HepG2 (cell line): ENCODE data around the gene LAMTOR2. TPM values are rescaled to one million over a fixed set of nuclear protein-coding genes. Genes with fewer than 3 reads are reported as not detected.

Experiments used
- E2F2 ChIP-seq: sonication (generic); formaldehyde crosslinking; IDR thresholded peaks from 2 replicates; pipeline ENCODE4 v1.4.0; 2020; ENCODE audit warnings: missing genetic modification reagents, borderline replicate concordance
- ESRRA ChIP-seq: sonication (generic); formaldehyde crosslinking; IDR thresholded peaks from 2 replicates; pipeline ENCODE4 v1.5.1; 2020; ENCODE audit warnings: mild to moderate bottlenecking, low read depth, missing genetic modification reagents
- KAT8 ChIP-seq: IDR thresholded peaks from 2 replicates; pipeline ENCODE4 v1.6.1; 2016; ENCODE audit warnings: missing genetic modification reagents, missing compliant biosample characterization
- MIXL1 ChIP-seq: IDR thresholded peaks from 2 replicates; pipeline ENCODE4 v1.6.1; 2016
- NAIF1 ChIP-seq: sonication (generic); formaldehyde crosslinking; IDR thresholded peaks from 2 replicates; pipeline ENCODE4 v1.5.0; 2020; ENCODE audit warnings: mild to moderate bottlenecking, missing genetic modification reagents, borderline replicate concordance
- PITX1 ChIP-seq: sonication (generic); formaldehyde crosslinking; IDR thresholded peaks from 2 replicates; pipeline ENCODE4 v1.5.1; 2020; ENCODE audit warnings: mild to moderate bottlenecking, missing genetic modification reagents
- POLR2AphosphoS5 ChIP-seq: IDR thresholded peaks from 2 replicates; pipeline ENCODE4 v1.6.1; 2012; ENCODE audit warnings: low read depth, low read length
- TBX2 ChIP-seq: sonication (generic); formaldehyde crosslinking; IDR thresholded peaks from 2 replicates; pipeline ENCODE4 v1.5.0; 2020; ENCODE audit warnings: missing genetic modification reagents, mild to moderate bottlenecking, borderline replicate concordance
- TFDP1 ChIP-seq: IDR thresholded peaks from 2 replicates; pipeline ENCODE4 v1.6.1; 2016; ENCODE audit warnings: missing compliant biosample characterization, missing genetic modification reagents, borderline replicate concordance
- THAP8 ChIP-seq: sonication (generic); formaldehyde crosslinking; IDR thresholded peaks from 2 replicates; pipeline ENCODE4 v1.5.1; 2020; ENCODE audit warnings: missing genetic modification reagents, mild to moderate bottlenecking, borderline replicate concordance
- ZFP91 ChIP-seq: sonication (generic); formaldehyde crosslinking; IDR thresholded peaks from 2 replicates; pipeline ENCODE4 v1.9.0; 2022; ENCODE audit warnings: missing genetic modification reagents, mild to moderate bottlenecking, borderline replicate concordance
- ZMYM3 ChIP-seq: sonication (generic); formaldehyde crosslinking; IDR thresholded peaks from 2 replicates; pipeline ENCODE4 v1.5.1; 2020; ENCODE audit warnings: mild to moderate bottlenecking, missing genetic modification reagents
- ZNF33B ChIP-seq: sonication (generic); formaldehyde crosslinking; IDR thresholded peaks from 2 replicates; pipeline ENCODE4 v1.5.1; 2020; ENCODE audit warnings: mild to moderate bottlenecking, missing genetic modification reagents
- ZNF7 ChIP-seq: IDR thresholded peaks from 2 replicates; pipeline ENCODE4 v1.6.1; 2016; ENCODE audit warnings: missing biosample characterization, missing genetic modification reagents
- ZNF784 ChIP-seq: sonication (generic); formaldehyde crosslinking; IDR thresholded peaks from 2 replicates; pipeline ENCODE4 v1.5.1; 2020; ENCODE audit warnings: missing genetic modification reagents, mild to moderate bottlenecking, borderline replicate concordance
- polyA plus RNA-seq, 8 experiments: library from polyadenylated mRNA; depleted of rRNA in 3 of 8; stranded (reverse) in 7 of 8; unstranded in 1 of 8; fragments of >200 nt; fragmentation: Illumina TruSeq in 4 of 8; extraction: Trizol in 4 of 8; gene quantifications; 2 replicates each; pipeline versions ENCODE4 v1.2.1 to v1.2.3, GENCODE V29; 2011 to 2016; ENCODE audit warnings: low read depth in 4 of 8, missing spikeins in 1 of 8, mixed read lengths in 1 of 8; ENCODE audit not compliant: insufficient read depth in 1 of 8
- total RNA-seq, 5 experiments: library from RNA; depleted of rRNA; stranded (reverse); fragments of >200 nt; fragmentation: Illumina TruSeq; extraction: Trizol; gene quantifications; 2 replicates each; pipeline ENCODE4 v1.2.3, GENCODE V29; 2016; ENCODE audit warnings: low read depth in 1 of 5
- TF ChIP-seq, protein P1 (sequence below): sonication (generic); formaldehyde crosslinking; IDR thresholded peaks from 2 replicates; pipeline ENCODE4 v1.8.0; 2022; ENCODE audit warnings: missing genetic modification reagents, mild to moderate bottlenecking, inconsistent platforms, borderline replicate concordance
- TF ChIP-seq, protein P2 (sequence below): IDR thresholded peaks from 2 replicates; pipeline ENCODE4 v1.6.1; 2012; ENCODE audit warnings: low read depth, low read length, improper control_type of control experiment
- TF ChIP-seq, protein P3 (sequence below): sonication (generic); formaldehyde crosslinking; IDR thresholded peaks from 2 replicates; pipeline ENCODE4 v1.4.0; 2020; ENCODE audit warnings: missing genetic modification reagents; ENCODE audit errors: not compliant biosample characterization

LAMTOR2 gene
- total and polyA plus RNA-seq, 2 of the 13 experiments (the other 11 are each of a cell fraction or from before 2014, with no cell fraction given), result 36.5 to 66.4 TPM

GRCh38 chr1:156054500-156055280, at the start of gene LAMTOR2 (continued):
- TF ChIP-seq, protein P1, sequence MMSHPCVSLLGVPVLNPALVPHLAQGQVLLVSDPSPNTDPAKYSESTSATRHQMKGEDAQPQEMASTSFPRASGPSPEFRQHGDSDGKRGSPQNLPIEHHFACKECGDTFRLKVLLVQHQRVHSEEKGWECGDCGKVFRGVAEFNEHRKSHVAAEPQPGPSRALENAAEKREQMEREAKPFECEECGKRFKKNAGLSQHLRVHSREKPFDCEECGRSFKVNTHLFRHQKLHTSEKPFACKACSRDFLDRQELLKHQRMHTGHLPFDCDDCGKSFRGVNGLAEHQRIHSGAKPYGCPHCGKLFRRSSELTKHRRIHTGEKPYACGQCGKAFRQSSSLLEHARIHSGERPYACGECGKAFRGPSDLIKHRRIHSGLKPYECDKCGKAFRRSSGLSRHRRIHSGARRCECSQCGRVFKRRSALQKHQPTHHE (CRISPR knock-in tag), result peak; percentile 74; the same call in 1 of the 2 replicates
- TF ChIP-seq ESRRA (CRISPR knock-in tag), result 0 out of 2 replicates have a peak, but pooled peaks have one; percentile 46
- TF ChIP-seq, protein P2, sequence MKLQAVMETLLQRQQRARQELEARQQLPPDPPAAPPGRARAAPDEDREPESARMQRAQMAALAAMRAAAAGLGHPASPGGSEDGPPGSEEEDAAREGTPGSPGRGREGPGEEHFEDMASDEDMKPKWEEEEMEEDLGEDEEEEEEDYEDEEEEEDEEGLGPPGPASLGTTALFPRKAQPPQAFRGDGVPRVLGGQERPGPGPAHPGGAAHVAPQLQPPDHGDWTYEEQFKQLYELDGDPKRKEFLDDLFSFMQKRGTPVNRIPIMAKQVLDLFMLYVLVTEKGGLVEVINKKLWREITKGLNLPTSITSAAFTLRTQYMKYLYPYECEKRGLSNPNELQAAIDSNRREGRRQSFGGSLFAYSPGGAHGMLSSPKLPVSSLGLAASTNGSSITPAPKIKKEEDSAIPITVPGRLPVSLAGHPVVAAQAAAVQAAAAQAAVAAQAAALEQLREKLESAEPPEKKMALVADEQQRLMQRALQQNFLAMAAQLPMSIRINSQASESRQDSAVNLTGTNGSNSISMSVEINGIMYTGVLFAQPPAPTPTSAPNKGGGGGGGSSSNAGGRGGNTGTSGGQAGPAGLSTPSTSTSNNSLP, result peak; percentile 57; the same call in 1 of the 2 replicates
- TF ChIP-seq, protein P3, sequence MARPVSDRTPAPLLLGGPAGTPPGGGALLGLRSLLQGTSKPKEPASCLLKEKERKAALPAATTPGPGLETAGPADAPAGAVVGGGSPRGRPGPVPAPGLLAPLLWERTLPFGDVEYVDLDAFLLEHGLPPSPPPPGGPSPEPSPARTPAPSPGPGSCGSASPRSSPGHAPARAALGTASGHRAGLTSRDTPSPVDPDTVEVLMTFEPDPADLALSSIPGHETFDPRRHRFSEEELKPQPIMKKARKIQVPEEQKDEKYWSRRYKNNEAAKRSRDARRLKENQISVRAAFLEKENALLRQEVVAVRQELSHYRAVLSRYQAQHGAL, result no peak
- peak; percentile 29; the same call in 1 of the 2 replicates for TF ChIP-seq PITX1 (CRISPR knock-in tag)
- peak; percentile 66; the same call in 1 of the 2 replicates for TF ChIP-seq TFDP1 (CRISPR knock-in tag)
- no peak for TF ChIP-seq THAP8 (CRISPR knock-in tag)
- TF ChIP-seq ZFP91 (CRISPR knock-in tag), result peak; percentile 87; the same call in 1 of the 2 replicates
- no peak for TF ChIP-seq MIXL1 (CRISPR knock-in tag)
- TF ChIP-seq E2F2 (CRISPR knock-in tag), result peak; percentile 88; the same call in 1 of the 2 replicates
- no peak for TF ChIP-seq NAIF1 (CRISPR knock-in tag)
- peak; percentile 66 for TF ChIP-seq TBX2
- peak; percentile 85 for TF ChIP-seq POLR2AphosphoS5
- peak; percentile 54 for TF ChIP-seq ZMYM3 (CRISPR knock-in tag)
- TF ChIP-seq ZNF7 (CRISPR knock-in tag), result no peak
- 0 out of 2 replicates have a peak, but pooled peaks have one; percentile 33 for TF ChIP-seq ZNF33B (CRISPR knock-in tag)
- TF ChIP-seq ZNF784 (CRISPR knock-in tag), result peak; percentile 53; the same call in 1 of the 2 replicates
- peak; percentile 90 for TF ChIP-seq KAT8 (CRISPR knock-in tag)
